ENCODE data around the gene SIN3A. TPM values are rescaled to one million over a fixed set of nuclear protein-coding genes. Genes with fewer than 3 reads are reported as not detected.

SIN3A gene
- total RNA-seq, 1 experiment from 2014 or later = 45.5 TPM

GRCh38 chr15:75360391-75360790 is 91.1 kb downstream of the SIN3A start:
- no peak for TF ChIP-seq CTCF (IDR thresholded peaks at IDR 0.05; ENCODE audit: unreplicated experiment)
- CTCF ChIA-PET = no interaction called here

GRCh38 chr15:75359537-75360250 is 91.8 kb downstream of the SIN3A start:
- intact Hi-C loops (cut with micrococcal nuclease) = no loop called here
- CTCF ChIA-PET = no interaction called here
- POLR2A ChIA-PET = interaction anchor here (0.8 to 1.9 kb wide), 5 partner anchors 8 to 24 kb away, joined by 3 to 11 read pairs (median 3); partner anchors contain the start of genes COMMD4 and MAN2C1
- Mint-ChIP-seq H3K4me3 (ENCODE audit: unreplicated experiment) (no peak overlapping the region), H3K27me3 (ENCODE audit: insufficient read depth, unreplicated experiment) (no peaks in the 10 kb centered on the region), H3K36me3 (ENCODE audit: insufficient read depth, unreplicated experiment) (peaks cover 60% of the 10 kb centered on the region), H3K9me3 (ENCODE audit: unreplicated experiment) (no peaks in the 10 kb centered on the region), H3K27ac (ENCODE audit: low read depth, unreplicated experiment) (no peak overlapping the region), H3K4me1 (ENCODE audit: insufficient read depth, unreplicated experiment) (no peaks in the 10 kb centered on the region)
- TF ChIP-seq CTCF (IDR thresholded peaks at IDR 0.05; ENCODE audit: unreplicated experiment) = no peak
- no peak for DNase-seq (ENCODE audit: unreplicated experiment)
- BruUV-seq (replicated peaks) = no TSS peak

More at GRCh38 chr15:75360391-75360790, 91.1 kb downstream of the SIN3A start:
- peaks cover 57% of the 10 kb centered on the region for H3K36me3 Mint-ChIP-seq (ENCODE audit: insufficient read depth, unreplicated experiment)
- no peak overlapping the region for H3K27ac Mint-ChIP-seq (ENCODE audit: low read depth, unreplicated experiment)
- POLR2A ChIA-PET = interaction anchor here (0.8 to 1.9 kb wide), 5 partner anchors 8 to 25 kb away, joined by 3 to 11 read pairs (median 3); partner anchors contain the start of genes COMMD4 and MAN2C1
- no peaks in the 10 kb centered on the region for H3K4me1 Mint-ChIP-seq (ENCODE audit: insufficient read depth, unreplicated experiment)
- no peaks in the 10 kb centered on the region for H3K9me3 Mint-ChIP-seq (ENCODE audit: unreplicated experiment)
- intact Hi-C loops (cut with micrococcal nuclease) = no loop called here
- DNase-seq (ENCODE audit: unreplicated experiment) = no peak
- H3K27me3 Mint-ChIP-seq (ENCODE audit: insufficient read depth, unreplicated experiment) = no peaks in the 10 kb centered on the region
- no peak overlapping the region for H3K4me3 Mint-ChIP-seq (ENCODE audit: unreplicated experiment)
- BruUV-seq (replicated peaks) = no TSS peak

- Mint-ChIP-seq H3K27me3 (ENCODE audit: insufficient read depth, unreplicated experiment) (no peaks in the 10 kb centered on the region), H3K4me3 (ENCODE audit: unreplicated experiment) (no peak overlapping the region), H3K27ac (ENCODE audit: low read depth, unreplicated experiment) (no peak overlapping the region), H3K9me3 (ENCODE audit: unreplicated experiment) (no peaks in the 10 kb centered on the region), H3K4me1 (ENCODE audit: insufficient read depth, unreplicated experiment) (no peaks in the 10 kb centered on the region), H3K36me3 (ENCODE audit: insufficient read depth, unreplicated experiment) (peaks cover 54% of the 10 kb centered on the region)
- intact Hi-C loops (cut with micrococcal nuclease) = no loop called here
- BruUV-seq (replicated peaks) = no TSS peak
- no peak for DNase-seq (ENCODE audit: unreplicated experiment)
- no peak for TF ChIP-seq CTCF (IDR thresholded peaks at IDR 0.05; ENCODE audit: unreplicated experiment)
- POLR2A ChIA-PET = interaction anchor here (0.5 to 1.9 kb wide), 3 partner anchors 9 to 267 kb away, joined by 3 to 11 read pairs (median 3); partner anchors contain the start of gene MAN2C1
- CTCF ChIA-PET = interaction anchor here (0.6 kb wide), 1 partner anchor 9 kb away, joined by 3 read pairs; no protein-coding TSS in a partner anchor
Measured at GRCh38 chr15:75358771-75359536, 92.5 kb downstream of the SIN3A start.

- H3K27ac Mint-ChIP-seq (ENCODE audit: low read depth, unreplicated experiment) = no peak overlapping the region
- H3K9me3 Mint-ChIP-seq (ENCODE audit: unreplicated experiment) = no peaks in the 10 kb centered on the region
- intact Hi-C loops (cut with micrococcal nuclease) = no loop called here
- no peak for TF ChIP-seq CTCF (IDR thresholded peaks at IDR 0.05; ENCODE audit: unreplicated experiment)
- no TSS peak for BruUV-seq (replicated peaks)
- ChIA-PET CTCF (no interaction called here), POLR2A (interaction anchor here (0.5 kb wide), 1 partner anchor 268 kb away, joined by 3 read pairs; no protein-coding TSS in a partner anchor)
- H3K4me1 Mint-ChIP-seq (ENCODE audit: insufficient read depth, unreplicated experiment) = no peaks in the 10 kb centered on the region
- H3K36me3 Mint-ChIP-seq (ENCODE audit: insufficient read depth, unreplicated experiment) = peaks cover 46% of the 10 kb centered on the region
- DNase-seq (ENCODE audit: unreplicated experiment) = no peak
- no peak overlapping the region for H3K4me3 Mint-ChIP-seq (ENCODE audit: unreplicated experiment)
- H3K27me3 Mint-ChIP-seq (ENCODE audit: insufficient read depth, unreplicated experiment) = no peaks in the 10 kb centered on the region
Measured at GRCh38 chr15:75357976-75358673, 93.4 kb downstream of the SIN3A start.

Measured in MCF 10A (cell line).